ENCODE results near the gene AMBRA1. TPM values are rescaled to one million over a fixed set of nuclear protein-coding genes. Genes with fewer than 3 reads are reported as not detected.

The AMBRA1 gene
- total and polyA plus RNA-seq, 2 donors from 2014 or later: 8.0 to 32.6 TPM

DNA sequence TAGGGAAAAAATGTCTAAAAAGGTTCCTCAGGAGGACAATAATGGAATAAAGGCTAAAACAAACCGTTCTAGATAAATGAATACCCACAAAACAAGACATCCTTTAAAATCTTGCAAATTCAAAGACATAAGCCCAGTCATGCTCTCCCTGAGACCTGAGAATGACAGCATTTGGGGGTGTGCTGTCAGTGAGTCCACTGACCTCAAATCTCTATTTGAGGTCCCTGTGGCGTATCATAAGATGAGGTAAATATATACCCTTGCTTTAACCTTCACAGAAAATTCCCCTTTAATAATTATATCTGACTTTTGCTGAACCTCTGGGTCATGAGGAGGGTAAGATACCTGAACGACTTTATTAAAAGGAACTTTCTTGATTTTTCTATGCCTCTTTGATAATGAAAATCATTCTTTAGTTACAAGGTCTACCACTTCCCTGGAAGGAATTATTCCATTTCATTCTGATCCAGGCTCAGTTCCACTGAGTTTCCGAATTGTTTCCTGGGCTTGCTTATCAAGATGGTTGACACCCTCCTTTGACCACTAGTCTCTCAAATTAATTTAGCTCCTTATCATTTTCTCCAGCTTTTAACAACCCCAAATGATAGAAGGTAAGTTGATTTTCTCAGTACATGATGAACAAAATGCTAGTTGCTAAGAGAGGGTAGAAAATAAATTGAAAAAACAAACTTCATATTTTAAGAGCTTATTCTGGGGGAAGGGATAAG is 148.5 kb downstream of the AMBRA1 start:
- no peak for DNase-seq
- intact Hi-C loops (cut with DNase I): no loop called here
- H3K4me1 ChIP-seq (ENCODE audit: control insufficient read depth in 2 of 3, insufficient read depth in 2 of 3, low read depth in 1 of 3, low read length in 3 of 3): no peaks in the 10 kb centered on the region
- no peaks in the 10 kb centered on the region for H3K36me3 ChIP-seq (ENCODE audit: control insufficient read depth in 2 of 3, insufficient read depth in 3 of 3, low read length in 3 of 3)
- H3K27me3 ChIP-seq (ENCODE audit: control insufficient read depth, insufficient read depth, low read length): no peaks in the 10 kb centered on the region
- no peak overlapping the region for H3K9ac ChIP-seq (ENCODE audit: low read length in 3 of 3)
- FAIRE-seq: no peak
- no peaks in the 10 kb centered on the region for H3K9me3 ChIP-seq (ENCODE audit: control insufficient read depth in 2 of 3, insufficient read depth in 1 of 3, low read length in 3 of 3)
- H3K4me3 ChIP-seq (ENCODE audit: low read length in 3 of 3): no peak overlapping the region
- no peak overlapping the region for H3K27ac ChIP-seq (ENCODE audit: low read depth in 2 of 2, low read length in 2 of 2)
- TF ChIP-seq, protein P1, sequence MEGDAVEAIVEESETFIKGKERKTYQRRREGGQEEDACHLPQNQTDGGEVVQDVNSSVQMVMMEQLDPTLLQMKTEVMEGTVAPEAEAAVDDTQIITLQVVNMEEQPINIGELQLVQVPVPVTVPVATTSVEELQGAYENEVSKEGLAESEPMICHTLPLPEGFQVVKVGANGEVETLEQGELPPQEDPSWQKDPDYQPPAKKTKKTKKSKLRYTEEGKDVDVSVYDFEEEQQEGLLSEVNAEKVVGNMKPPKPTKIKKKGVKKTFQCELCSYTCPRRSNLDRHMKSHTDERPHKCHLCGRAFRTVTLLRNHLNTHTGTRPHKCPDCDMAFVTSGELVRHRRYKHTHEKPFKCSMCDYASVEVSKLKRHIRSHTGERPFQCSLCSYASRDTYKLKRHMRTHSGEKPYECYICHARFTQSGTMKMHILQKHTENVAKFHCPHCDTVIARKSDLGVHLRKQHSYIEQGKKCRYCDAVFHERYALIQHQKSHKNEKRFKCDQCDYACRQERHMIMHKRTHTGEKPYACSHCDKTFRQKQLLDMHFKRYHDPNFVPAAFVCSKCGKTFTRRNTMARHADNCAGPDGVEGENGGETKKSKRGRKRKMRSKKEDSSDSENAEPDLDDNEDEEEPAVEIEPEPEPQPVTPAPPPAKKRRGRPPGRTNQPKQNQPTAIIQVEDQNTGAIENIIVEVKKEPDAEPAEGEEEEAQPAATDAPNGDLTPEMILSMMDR (IDR thresholded peaks at IDR 0.05; ENCODE audit: borderline replicate concordance, extremely low read depth, insufficient read depth): no peak

DNA sequence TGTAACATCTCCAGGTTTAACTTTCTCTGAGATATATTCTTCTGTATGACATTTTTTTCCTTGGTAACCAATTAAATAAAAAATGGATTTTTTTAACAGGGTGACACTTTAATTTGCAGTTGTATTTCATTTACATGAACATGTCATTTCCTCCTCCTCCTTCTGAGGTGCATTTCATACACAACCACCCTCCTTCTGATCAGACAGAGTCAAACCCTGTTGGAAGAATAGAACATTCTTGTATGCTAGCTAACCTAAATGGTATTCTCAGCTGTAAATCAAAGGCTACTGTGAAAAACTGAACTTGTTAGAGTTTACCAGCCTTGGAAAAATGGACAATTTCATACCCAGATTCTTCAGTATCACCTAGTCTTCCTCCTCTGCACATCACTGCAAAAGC is 149.5 kb downstream of the AMBRA1 start:
- TF ChIP-seq, protein P1 (IDR thresholded peaks at IDR 0.05; ENCODE audit: borderline replicate concordance, extremely low read depth, insufficient read depth): no peak
- H3K36me3 ChIP-seq (ENCODE audit: control insufficient read depth in 2 of 3, insufficient read depth in 3 of 3, low read length in 3 of 3): no peaks in the 10 kb centered on the region
- H3K9ac ChIP-seq (ENCODE audit: low read length in 3 of 3): no peak overlapping the region
- H3K27me3 ChIP-seq (ENCODE audit: control insufficient read depth, insufficient read depth, low read length): no peaks in the 10 kb centered on the region
- FAIRE-seq (no peak), DNase-seq (no peak)
- no peak overlapping the region for H3K27ac ChIP-seq (ENCODE audit: low read depth in 2 of 2, low read length in 2 of 2)
- H3K9me3 ChIP-seq (ENCODE audit: control insufficient read depth in 2 of 3, insufficient read depth in 1 of 3, low read length in 3 of 3): no peaks in the 10 kb centered on the region
- intact Hi-C loops (cut with DNase I): no loop called here
- no peak overlapping the region for H3K4me3 ChIP-seq (ENCODE audit: low read length in 3 of 3)
- H3K4me1 ChIP-seq (ENCODE audit: control insufficient read depth in 2 of 3, insufficient read depth in 2 of 3, low read depth in 1 of 3, low read length in 3 of 3): no peaks in the 10 kb centered on the region

DNA sequence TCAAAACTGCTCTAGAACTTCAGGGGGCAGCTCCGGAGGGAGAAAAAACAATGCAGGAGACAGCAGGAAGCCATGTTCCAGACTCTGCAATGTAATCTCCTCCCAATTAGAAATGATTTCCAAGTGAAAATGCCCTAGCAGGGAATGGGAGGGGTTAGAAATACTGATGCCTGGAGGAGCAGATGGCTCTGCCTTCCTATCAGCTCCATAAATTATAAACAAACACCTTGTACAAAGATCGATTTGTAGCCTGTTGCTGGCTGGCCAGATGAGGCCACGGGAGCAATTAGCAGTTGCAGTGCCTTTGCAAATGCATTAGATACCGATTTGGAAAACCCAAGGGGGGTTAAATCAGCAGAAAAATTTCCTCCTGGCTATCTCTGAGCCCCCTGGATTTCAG is 155.6 kb downstream of the AMBRA1 start:
- Histone ChIP-seq H3K9ac (ENCODE audit: low read length in 3 of 3) (no peak overlapping the region), H3K36me3 (ENCODE audit: control insufficient read depth in 2 of 3, insufficient read depth in 3 of 3, low read length in 3 of 3) (peaks cover 4 to 14% (median 7%) of the 10 kb centered on the region in 3 donors), H3K4me3 (ENCODE audit: low read length in 3 of 3) (no peak overlapping the region), H3K4me1 (ENCODE audit: control insufficient read depth in 2 of 3, insufficient read depth in 2 of 3, low read depth in 1 of 3, low read length in 3 of 3) (no peaks in the 10 kb centered on the region), H3K9me3 (ENCODE audit: control insufficient read depth in 2 of 3, insufficient read depth in 1 of 3, low read length in 3 of 3) (no peaks in the 10 kb centered on the region), H3K27ac (ENCODE audit: low read depth in 2 of 2, low read length in 2 of 2) (no peak overlapping the region), H3K27me3 (ENCODE audit: control insufficient read depth, insufficient read depth, low read length) (no peaks in the 10 kb centered on the region)
- no peak for DNase-seq
- TF ChIP-seq, protein P1 (IDR thresholded peaks at IDR 0.05; ENCODE audit: borderline replicate concordance, extremely low read depth, insufficient read depth): no peak
- FAIRE-seq: no peak
- intact Hi-C loops (cut with DNase I): no loop called here
